HG02870 (cell line): ENCODE measurements around the gene RPL9.
"Not testable (repeated sequence)": the region's sequence is repeated elsewhere in the genome, so short reads cannot be mapped to it uniquely, and the experiment has no call there.

Source experiments
- ATAC-seq: cut with Tn5 transposase; IDR thresholded peaks from one replicate; pipeline ENCODE4 v1.9.1; 2021; ENCODE audit warnings: mild to moderate bottlenecking, moderate library complexity; ENCODE audit not compliant: unreplicated experiment

RPL9 gene

GRCh38 chr4:39427520-39428114 lies 31.1 kb downstream of the RPL9 start:
- ATAC-seq: no peak

GRCh38 chr4:39426728-39427127 lies 32.0 kb downstream of the RPL9 start:
- ATAC-seq: no peak

DNA sequence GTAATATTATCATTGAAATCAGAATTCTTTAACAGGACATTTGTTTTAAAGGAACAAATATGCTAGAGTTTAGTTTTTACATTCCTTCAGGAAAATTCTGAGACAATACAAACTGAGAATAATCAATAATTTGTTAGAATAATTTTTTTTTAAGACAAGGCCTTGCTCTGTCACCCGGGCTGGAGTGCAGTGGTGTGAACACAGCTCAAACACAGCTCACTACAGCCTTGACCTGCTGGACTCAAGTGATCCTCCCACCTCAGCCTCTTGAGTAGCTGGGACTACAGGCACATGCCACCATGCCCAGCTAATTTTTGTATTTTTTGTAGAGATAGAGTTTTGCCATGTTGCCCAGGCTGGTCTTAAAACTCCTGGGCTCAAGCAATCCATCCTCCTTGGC lies 33.4 kb downstream of the RPL9 start:
- ATAC-seq: not testable (repeated sequence)

DNA sequence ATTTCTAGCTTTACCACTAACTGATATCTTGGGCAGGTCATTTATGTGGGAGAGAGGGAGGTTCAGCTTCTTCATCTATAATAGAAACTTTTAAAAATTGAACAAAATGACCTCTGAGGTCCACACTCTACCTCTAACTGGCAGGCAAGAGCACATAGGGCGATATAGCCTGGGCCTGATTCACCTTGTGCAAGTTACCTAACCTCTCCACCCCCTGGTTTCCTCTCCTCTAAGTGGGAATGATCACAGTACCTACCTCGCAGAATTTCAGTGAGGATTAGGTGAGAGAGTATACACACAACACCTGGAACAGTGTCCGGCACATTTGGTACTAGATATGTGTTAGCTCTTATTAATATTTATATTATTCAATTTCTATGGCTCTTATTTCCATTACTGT lies 36.5 kb downstream of the RPL9 start:
- no peak for ATAC-seq

DNA sequence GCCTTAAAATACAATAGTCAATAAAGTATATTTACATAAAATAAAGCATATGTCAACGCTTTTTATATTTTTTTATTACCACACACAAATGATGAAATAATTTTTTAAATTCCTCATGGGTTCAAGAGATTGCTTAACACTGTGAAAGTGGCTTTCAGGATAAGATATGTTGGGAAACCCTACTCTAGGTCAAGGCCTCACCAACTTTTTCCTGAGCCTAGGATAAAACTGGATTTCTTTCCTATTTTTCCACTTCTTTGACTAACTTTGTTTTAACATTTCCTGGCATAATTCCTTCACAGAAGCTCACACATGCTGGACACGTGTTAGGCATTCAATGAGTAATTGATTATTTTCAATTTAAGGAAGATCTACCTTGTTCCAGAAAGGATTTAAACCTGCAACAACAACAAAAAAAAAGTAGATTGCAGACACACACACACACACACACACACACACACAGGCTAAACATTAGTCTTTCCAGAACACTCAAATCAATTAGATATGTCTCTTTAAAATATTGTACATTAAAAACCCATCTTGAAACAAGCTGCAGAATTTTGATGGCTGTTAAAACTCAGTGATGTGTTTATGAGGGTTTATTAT lies 42.9 kb downstream of the RPL9 start:
- no peak for ATAC-seq

GRCh38 chr4:39411561-39411960 lies 47.2 kb downstream of the RPL9 start:
- ATAC-seq: not testable (repeated sequence)

- no peak for ATAC-seq
Measured at GRCh38 chr4:39410415-39410814, 48.3 kb downstream of the RPL9 start.

GRCh38 chr4:39407584-39407885 lies 51.2 kb downstream of the RPL9 start:
- ATAC-seq: no peak

DNA sequence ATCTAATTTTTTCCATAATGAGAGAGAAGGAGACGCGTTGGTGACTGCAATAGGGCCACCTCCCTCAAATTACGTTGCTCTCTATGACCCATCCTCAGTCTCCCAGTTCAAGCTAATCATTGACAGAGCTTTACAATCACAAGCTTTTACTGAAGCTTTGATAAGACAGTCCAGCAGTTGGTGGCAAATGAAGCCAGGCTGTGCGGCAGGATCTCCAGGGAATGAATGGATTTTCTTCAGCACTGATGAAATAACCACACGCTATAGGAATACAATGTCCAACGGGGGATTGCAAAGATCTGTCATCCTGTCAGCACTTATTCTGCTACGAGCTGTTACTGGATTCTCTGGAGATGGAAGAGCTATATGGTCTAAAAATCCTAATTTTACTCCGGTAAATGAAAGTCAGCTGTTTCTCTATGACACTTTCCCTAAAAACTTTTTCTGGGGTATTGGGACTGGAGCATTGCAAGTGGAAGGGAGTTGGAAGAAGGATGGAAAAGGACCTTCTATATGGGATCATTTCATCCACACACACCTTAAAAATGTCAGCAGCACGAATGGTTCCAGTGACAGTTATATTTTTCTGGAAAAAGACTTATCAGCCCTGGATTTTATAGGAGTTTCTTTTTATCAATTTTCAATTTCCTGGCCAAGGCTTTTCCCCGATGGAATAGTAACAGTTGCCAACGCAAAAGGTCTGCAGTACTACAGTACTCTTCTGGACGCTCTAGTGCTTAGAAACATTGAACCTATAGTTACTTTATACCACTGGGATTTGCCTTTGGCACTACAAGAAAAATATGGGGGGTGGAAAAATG lies 51.7 kb downstream of the RPL9 start, which contains the start of gene KLB:
KLB (plus strand) TSS at position 168 of the 821 bp plus-strand sequence; CDS start at position 188, 20 bp downstream.
- no peak for ATAC-seq
